PC-3 (cell line): ENCODE measurements around the gene PCSK5. TPM values are rescaled to one million over a fixed set of nuclear protein-coding genes. Genes with fewer than 3 reads are reported as not detected.
"Not testable (repeated sequence)": the region's sequence is repeated elsewhere in the genome, so short reads cannot be mapped to it uniquely, and the experiment has no call there.

Experiments
- ATAC-seq: fragments of 200-7000 bp; cut with Tn5 transposase; 2 replicates; pipeline ENCODE4 v1.9.1; 2020; ENCODE audit warnings: mild to moderate bottlenecking, moderate library complexity
- BruUV-seq: library from RNA; stranded (reverse); fragments of 400-500 nt; replicated peaks from 2 replicates; lab custom pipeline; 2021; lab: Mats Ljungman, UMichigan
- CTCF ChIA-PET: fragments of 300-600 bp; sonication (Branson Sonifier 250); formaldehyde crosslinking; loops from one replicate; lab custom pipeline; 2022; ENCODE audit warnings: antibody characterized with exemption; lab: Charles Lee
- POLR2A ChIA-PET: fragments of 300-600 bp; sonication (Branson Sonifier 250); formaldehyde crosslinking; loops from one replicate; lab custom pipeline; 2022; ENCODE audit warnings: antibody characterized with exemption; ENCODE audit not compliant: unreplicated experiment; lab: Charles Lee
- DNase-seq: peaks from one replicate; pipeline ENCODE4 v3.0.0-alpha.2; 2015
- H2AFZ ChIP-seq: fragments of 300-600 bp; sonication (generic); 2 replicates; pipeline ENCODE4 v1.6.0; 2016; ENCODE audit warnings: antibody characterized with exemption, low read length
- H3F3A ChIP-seq: fragments of 300-600 bp; sonication (generic); one replicate; pipeline ENCODE4 v1.6.0; 2017; ENCODE audit warnings: antibody characterized with exemption, low read length, control low read depth, mild to moderate bottlenecking; ENCODE audit not compliant: unreplicated experiment
- H3K27ac ChIP-seq: fragments of 300-600 bp; sonication (generic); 2 replicates; pipeline ENCODE4 v1.5.1; 2016; ENCODE audit warnings: mild to moderate bottlenecking, low read length
- H3K27me3 ChIP-seq: fragments of 300-600 bp; sonication (generic); 2 replicates; pipeline ENCODE4 v1.6.1; 2016; ENCODE audit warnings: low read length, mixed read lengths
- H3K36me3 ChIP-seq: fragments of 300-600 bp; sonication (generic); 2 replicates; pipeline ENCODE4 v1.6.1; 2016; ENCODE audit warnings: low read depth, mixed run types, low read length, mixed read lengths
- H3K4me1 ChIP-seq: fragments of 300-600 bp; sonication (generic); 2 replicates; pipeline ENCODE4 v1.5.1; 2016; ENCODE audit warnings: low read length; ENCODE audit not compliant: insufficient read depth
- H3K4me2 ChIP-seq: fragments of 300-600 bp; sonication (generic); 2 replicates; pipeline ENCODE4 v1.6.0; 2016; ENCODE audit warnings: low read length
- H3K4me3 ChIP-seq: fragments of 300-600 bp; sonication (generic); 2 replicates; pipeline ENCODE4 v1.5.1; 2016; ENCODE audit warnings: mild to moderate bottlenecking, low read length, mixed read lengths
- H3K79me2 ChIP-seq: fragments of 300-600 bp; sonication (generic); 2 replicates; pipeline ENCODE4 v1.6.1; 2017; ENCODE audit warnings: low read length, mixed read lengths
- H3K9ac ChIP-seq: fragments of 300-600 bp; sonication (generic); 2 replicates; pipeline ENCODE4 v1.6.0; 2016; ENCODE audit warnings: mild to moderate bottlenecking, low read length
- H3K9me2 ChIP-seq: fragments of 300-600 bp; sonication (generic); replicated peaks from 2 replicates; pipeline ENCODE4 v1.6.1; 2016; ENCODE audit warnings: mixed run types, low read length, mixed read lengths
- H3K9me3 ChIP-seq: fragments of 300-600 bp; sonication (generic); 2 replicates; pipeline ENCODE4 v1.6.1; 2016; ENCODE audit warnings: low read length, mixed read lengths
- H4K20me1 ChIP-seq: fragments of 300-600 bp; sonication (generic); 2 replicates; pipeline ENCODE4 v1.6.1; 2016; ENCODE audit warnings: low read length, mixed read lengths
- CTCF ChIP-seq: fragments of 300-600 bp; sonication (generic); conservative IDR thresholded peaks from 2 replicates; pipeline ENCODE4 v1.5.1; 2017; ENCODE audit warnings: antibody characterized with exemption, low read depth, mild to moderate bottlenecking, low read length
- EZH2 ChIP-seq: fragments of 300-600 bp; sonication (generic); IDR thresholded peaks from one replicate; pipeline ENCODE4 v1.6.1; 2017; ENCODE audit warnings: antibody characterized with exemption, mild to moderate bottlenecking, low read length; ENCODE audit not compliant: unreplicated experiment
- EZH2phosphoT487 ChIP-seq: fragments of 300-600 bp; sonication (generic); IDR thresholded peaks from 2 replicates; pipeline ENCODE4 v1.6.1; 2018; ENCODE audit warnings: mild to moderate bottlenecking, antibody characterized with exemption, low read length, borderline replicate concordance
- intact Hi-C: fragments of 100-400 bp; cut with micrococcal nuclease; formaldehyde crosslinking; loops from 2 replicates; pipeline ENCODE4 v1.9.0; 2023
- total RNA-seq: library from RNA; depleted of rRNA; stranded (reverse); fragments of >200 nt; gene quantifications from 2 replicates; pipeline ENCODE4 v1.2.3, GENCODE V29; 2014

Gene PCSK5
- total RNA-seq, 1 experiment from 2014 or later: not detected

GRCh38 chr9:75864266-75864665 is 26.2 kb upstream of the PCSK5 start:
- Histone ChIP-seq H2AFZ (no peak overlapping the region), H3K9ac (no peak overlapping the region), H4K20me1 (no peaks in the 10 kb centered on the region), H3K36me3 (no peaks in the 10 kb centered on the region), H3K27ac (no peak overlapping the region), H3K9me3 (no peaks in the 10 kb centered on the region), H3K4me1 (no peaks in the 10 kb centered on the region), H3F3A (no peaks in the 10 kb centered on the region), H3K27me3 (no peaks in the 10 kb centered on the region), H3K79me2 (no peaks in the 10 kb centered on the region), H3K4me3 (no peak overlapping the region), H3K9me2 (no peaks in the 10 kb centered on the region), H3K4me2 (no peak overlapping the region)
- ATAC-seq: no peak
- DNase-seq: no peak
- CTCF ChIA-PET: no interaction called here
- no TSS peak for BruUV-seq
- POLR2A ChIA-PET: interaction anchor here (0.5 kb wide), 1 partner anchor 434 kb away, joined by 5 read pairs; no protein-coding TSS in a partner anchor
- intact Hi-C loops: no loop called here
- no peak for TF ChIP-seq CTCF
- TF ChIP-seq EZH2: no peak
- TF ChIP-seq EZH2phosphoT487: no peak

- Histone ChIP-seq H3K4me3 (no peak overlapping the region), H3K9me3 (no peaks in the 10 kb centered on the region), H3K9ac (no peak overlapping the region), H3K9me2 (no peaks in the 10 kb centered on the region), H2AFZ (no peak overlapping the region), H3K27me3 (no peaks in the 10 kb centered on the region), H3K79me2 (no peaks in the 10 kb centered on the region), H4K20me1 (no peaks in the 10 kb centered on the region), H3K4me1 (no peaks in the 10 kb centered on the region), H3F3A (no peaks in the 10 kb centered on the region), H3K27ac (no peak overlapping the region), H3K4me2 (no peak overlapping the region), H3K36me3 (no peaks in the 10 kb centered on the region)
- DNase-seq (peak; percentile 62), ATAC-seq (no peak)
- intact Hi-C loops: no loop called here
- no TSS peak for BruUV-seq
- ChIA-PET CTCF (no interaction called here), POLR2A (no interaction called here)
- TF ChIP-seq CTCF: peak; percentile 63
- no peak for TF ChIP-seq EZH2
Measured at GRCh38 chr9:75866273-75866871, 24.1 kb upstream of the PCSK5 start.

GRCh38 chr9:75868526-75868925 is 21.9 kb upstream of the PCSK5 start:
- H3F3A ChIP-seq, H3K27me3 ChIP-seq, BruUV-seq, H2AFZ ChIP-seq, H3K9me3 ChIP-seq, DNase-seq, H3K4me1 ChIP-seq, POLR2A ChIA-PET, ATAC-seq, H3K4me3 ChIP-seq, H3K9ac ChIP-seq, CTCF ChIA-PET, intact Hi-C loops, H3K4me2 ChIP-seq, H3K36me3 ChIP-seq, H3K9me2 ChIP-seq, H3K27ac ChIP-seq, H3K79me2 ChIP-seq, H4K20me1 ChIP-seq: not testable (repeated sequence)
